ENCODE measurements around the gene PTCD1.

Gene PTCD1

DNA sequence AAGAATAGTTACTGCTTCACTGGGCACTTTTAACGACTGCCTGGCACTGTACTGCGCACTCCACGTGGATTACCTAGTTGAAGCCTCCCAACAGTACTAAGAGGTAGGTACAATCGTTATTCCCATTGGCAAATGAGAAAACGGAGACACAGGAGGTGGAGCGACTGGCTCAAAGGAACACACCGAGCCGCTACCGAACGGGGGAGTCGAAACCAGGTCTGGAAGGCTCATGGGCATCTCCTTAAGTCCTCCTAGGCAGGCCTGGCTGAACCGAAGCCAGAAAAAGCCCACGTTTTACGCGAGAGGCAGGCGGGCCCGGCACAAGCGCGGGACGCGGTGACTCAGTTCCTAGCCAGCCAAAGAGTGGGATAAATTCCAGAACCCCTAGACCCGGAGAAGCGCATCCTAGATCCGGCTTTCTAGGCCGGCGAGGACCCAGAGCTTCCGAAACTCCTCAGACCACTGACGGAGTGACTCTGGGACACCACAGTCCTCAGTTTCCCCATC, 30.7 kb downstream of the PTCD1 start:
- no peak for TF ChIP-seq ZNF274 (IDR thresholded peaks at IDR 0.05; ENCODE audit: low read depth, low read length)
- H3K4me3 ChIP-seq (ENCODE audit: low read length) = peak overlapping the region; percentile 93

DNA sequence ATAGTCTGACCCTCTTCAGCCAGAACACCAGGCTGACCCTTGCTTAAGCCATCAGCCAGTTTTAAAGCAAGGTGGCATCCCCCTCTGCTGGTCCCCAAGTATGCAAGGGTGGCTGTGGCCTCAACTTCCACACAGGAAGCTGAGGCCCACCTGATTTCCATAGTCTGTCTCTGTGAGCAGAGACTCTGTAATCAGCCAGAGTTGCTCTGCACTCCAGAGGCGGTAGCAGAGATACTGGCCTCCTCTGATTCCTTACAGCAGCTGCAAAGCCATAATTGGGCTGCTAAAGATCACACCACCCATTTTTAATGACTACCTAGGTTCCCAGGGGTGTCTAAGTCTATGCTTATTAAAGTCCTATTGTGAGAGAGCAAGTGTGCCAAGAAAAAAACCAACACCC, 32.0 kb downstream of the PTCD1 start:
- no peak for TF ChIP-seq ZNF274 (IDR thresholded peaks at IDR 0.05; ENCODE audit: low read depth, low read length)
- H3K4me3 ChIP-seq (ENCODE audit: low read length) = peak overlapping the region; percentile 34; the same call in 1 of the 2 replicates

DNA sequence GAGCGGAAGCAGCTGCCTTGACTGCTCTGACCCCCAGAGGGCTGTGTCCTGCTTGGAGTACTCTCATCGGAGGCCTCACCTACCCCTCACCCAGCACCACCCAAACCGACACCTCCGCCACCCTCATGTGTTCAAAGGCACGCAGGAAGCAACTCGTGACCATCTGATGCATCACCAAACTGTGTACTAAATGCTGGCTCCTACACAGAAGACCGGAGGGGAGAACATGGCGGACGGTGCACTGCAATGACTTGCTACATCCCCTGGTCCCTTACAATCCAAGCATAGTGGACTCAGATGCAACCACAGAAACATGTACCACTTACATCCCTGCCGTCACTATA, 33.6 kb downstream of the PTCD1 start:
- no peak for TF ChIP-seq ZNF274 (IDR thresholded peaks at IDR 0.05; ENCODE audit: low read depth, low read length)
- no peak overlapping the region for H3K4me3 ChIP-seq (ENCODE audit: low read length)

DNA sequence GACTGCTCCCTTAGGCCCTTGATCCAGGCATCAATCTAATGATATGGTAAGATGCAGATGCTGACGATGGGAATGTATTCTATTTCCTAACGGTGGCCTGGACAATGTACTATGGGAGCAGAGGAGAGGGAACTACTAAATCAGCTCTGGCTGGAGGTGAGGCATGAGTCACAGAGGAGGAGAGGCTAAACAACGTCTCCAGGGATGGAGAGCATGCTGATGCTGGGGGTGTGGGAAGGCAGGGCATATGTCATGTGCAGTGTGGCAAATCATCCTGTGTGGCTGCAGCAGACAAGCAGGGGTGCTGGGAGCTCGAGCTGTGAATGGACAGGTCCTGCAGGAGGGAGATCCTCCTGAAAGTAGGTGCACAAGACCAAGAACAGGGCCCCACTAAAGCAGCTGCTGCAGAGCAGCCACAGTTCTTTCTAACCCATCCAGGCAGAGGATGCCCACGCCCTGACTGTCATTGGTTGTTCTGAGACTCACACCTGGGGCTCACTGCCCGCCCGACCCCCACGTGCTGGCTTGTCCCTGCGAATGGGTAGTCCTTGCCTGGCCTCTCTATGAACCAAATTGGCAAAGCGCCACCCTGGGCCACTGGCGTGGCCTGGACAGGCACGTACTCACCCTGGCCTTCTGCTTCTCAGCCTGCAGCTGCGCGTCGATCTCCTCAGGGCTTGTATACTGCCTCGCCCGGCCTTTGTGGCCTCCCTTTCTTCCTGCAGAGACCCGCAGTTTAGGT, 34.2 kb downstream of the PTCD1 start:
- no peak for TF ChIP-seq ZNF274 (IDR thresholded peaks at IDR 0.05; ENCODE audit: low read depth, low read length)

DNA sequence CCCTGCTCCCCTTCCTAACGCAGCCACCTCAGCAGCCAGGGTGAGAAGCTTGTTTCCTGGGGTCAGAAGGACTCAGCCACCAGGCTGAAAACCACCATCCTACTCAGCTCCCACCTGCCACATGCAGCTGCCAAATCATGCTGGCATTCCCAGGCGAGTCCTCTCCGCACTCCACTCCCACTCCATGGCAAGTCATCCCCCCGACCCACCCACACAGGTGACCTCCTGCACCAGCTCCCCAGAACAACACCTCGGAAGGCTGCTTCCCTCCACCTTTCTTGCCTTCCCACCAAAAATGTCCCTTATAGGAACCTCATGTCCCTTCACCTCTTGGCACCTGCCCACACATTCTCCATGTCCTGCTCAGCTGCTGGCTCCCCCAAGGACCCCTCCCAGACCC, 34.8 kb downstream of the PTCD1 start:
- no peak overlapping the region for H3K4me3 ChIP-seq (ENCODE audit: low read length)
- no peak for TF ChIP-seq ZNF274 (IDR thresholded peaks at IDR 0.05; ENCODE audit: low read depth, low read length)

More for the DNA sequence above, 34.2 kb downstream of the PTCD1 start:
- H3K4me3 ChIP-seq (ENCODE audit: low read length) = no peak overlapping the region

DNA sequence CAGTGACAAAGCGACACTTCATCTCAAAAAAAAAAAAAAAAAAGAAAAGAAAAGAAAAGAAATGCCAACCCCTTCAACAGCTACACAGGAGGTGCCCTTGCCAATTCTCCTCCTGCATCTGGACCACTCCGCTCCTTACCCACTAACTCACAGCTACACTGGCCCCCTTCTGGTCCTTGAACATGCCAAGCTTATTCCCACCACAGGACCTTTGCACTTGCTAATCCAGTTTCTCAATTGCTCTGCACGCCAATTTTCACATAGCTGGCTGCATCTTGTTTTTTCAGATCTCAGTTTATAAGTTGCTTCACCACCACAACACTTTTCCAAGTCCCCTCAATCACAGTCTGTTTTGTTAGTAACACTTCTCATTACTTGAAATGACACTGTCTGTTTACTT, 35.7 kb downstream of the PTCD1 start:
- no peak overlapping the region for H3K4me3 ChIP-seq (ENCODE audit: low read length)
- TF ChIP-seq ZNF274 (IDR thresholded peaks at IDR 0.05; ENCODE audit: low read depth, low read length) = no peak

DNA sequence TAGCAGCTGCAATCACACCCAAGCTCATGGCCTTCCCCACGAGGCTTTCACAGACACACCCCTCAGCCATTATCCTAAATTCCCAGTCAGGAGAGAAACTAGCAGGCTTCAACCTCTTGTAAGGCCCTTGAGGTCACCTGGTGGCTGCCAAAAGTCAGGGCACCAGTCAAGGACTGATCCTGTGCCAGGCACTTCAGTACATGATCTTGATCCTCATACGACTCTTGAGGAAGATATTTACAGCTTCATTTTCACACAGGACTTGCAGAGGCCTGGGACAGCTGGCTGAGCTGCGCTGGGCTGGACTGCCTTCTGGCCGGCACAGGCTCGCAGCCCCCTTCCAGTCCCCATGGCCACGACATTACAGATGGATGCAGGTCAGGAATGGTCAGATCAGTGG, 39.0 kb downstream of the PTCD1 start:
- no peak overlapping the region for H3K4me3 ChIP-seq (ENCODE audit: low read length)
- TF ChIP-seq ZNF274 (IDR thresholded peaks at IDR 0.05; ENCODE audit: low read depth, low read length) = no peak

DNA sequence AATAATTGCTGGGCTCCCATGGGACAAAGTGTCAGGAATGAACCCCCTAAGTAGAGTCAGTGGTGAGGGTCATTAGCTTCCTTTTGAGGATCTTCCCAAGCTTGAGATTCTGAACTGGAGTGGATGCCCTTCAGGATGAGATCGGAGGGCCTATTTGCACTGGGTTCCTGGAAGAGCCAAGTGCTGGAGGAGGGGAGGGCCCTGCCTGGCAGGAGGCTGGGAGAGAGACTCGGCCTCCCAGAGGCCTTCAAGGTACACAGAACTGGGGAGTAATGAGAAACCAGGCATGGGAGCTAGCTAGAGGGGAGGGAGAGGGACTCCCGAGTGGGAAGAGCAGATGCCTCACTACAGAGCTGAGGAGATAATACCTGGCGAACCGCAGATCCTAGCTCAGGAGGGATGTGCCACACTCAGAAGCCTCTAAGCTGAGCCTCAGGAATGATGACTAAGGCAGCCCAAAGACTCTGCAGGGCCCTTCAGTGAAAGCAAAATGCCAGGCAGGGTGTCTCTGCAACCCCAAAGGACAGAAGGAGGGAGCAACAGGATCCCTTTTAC, 39.6 kb downstream of the PTCD1 start:
- no peak overlapping the region for H3K4me3 ChIP-seq (ENCODE audit: low read length)
- TF ChIP-seq ZNF274 (IDR thresholded peaks at IDR 0.05; ENCODE audit: low read depth, low read length) = no peak

DNA sequence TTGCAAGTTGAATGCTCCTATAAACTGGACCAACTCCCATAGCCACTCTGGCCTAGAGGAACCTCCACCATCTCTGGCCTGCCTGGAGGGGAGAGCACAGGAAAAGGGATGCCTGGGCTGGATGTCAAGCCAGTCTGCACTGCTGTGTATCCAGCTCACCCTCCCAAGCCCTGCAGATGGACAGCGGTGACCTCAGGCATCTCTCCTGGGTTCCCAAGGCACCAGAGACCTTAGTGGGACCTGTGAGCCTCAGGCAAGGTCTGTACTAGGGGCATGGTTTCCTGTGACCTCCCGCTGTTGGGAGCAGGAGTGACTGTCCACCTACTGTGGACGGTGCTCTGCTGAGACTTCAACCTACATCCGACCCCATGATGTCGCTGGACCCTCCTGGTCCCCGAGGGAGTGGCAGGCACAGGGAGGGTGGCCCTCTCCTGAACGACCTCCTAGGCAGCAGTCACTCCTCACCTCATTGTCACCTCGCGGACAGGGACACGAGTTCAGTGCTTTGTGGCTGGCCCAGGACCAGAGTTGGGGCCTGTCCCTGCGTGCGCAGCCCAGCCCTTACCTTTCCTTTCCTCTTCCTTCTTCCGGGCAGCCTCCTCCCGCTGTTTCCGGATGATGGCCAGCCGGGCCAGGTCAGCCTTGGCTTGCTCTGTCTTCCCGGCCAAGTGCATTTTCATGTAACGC, 41.2 kb downstream of the PTCD1 start:
- no peak for TF ChIP-seq ZNF274 (IDR thresholded peaks at IDR 0.05; ENCODE audit: low read depth, low read length)
- no peak overlapping the region for H3K4me3 ChIP-seq (ENCODE audit: low read length)

DNA sequence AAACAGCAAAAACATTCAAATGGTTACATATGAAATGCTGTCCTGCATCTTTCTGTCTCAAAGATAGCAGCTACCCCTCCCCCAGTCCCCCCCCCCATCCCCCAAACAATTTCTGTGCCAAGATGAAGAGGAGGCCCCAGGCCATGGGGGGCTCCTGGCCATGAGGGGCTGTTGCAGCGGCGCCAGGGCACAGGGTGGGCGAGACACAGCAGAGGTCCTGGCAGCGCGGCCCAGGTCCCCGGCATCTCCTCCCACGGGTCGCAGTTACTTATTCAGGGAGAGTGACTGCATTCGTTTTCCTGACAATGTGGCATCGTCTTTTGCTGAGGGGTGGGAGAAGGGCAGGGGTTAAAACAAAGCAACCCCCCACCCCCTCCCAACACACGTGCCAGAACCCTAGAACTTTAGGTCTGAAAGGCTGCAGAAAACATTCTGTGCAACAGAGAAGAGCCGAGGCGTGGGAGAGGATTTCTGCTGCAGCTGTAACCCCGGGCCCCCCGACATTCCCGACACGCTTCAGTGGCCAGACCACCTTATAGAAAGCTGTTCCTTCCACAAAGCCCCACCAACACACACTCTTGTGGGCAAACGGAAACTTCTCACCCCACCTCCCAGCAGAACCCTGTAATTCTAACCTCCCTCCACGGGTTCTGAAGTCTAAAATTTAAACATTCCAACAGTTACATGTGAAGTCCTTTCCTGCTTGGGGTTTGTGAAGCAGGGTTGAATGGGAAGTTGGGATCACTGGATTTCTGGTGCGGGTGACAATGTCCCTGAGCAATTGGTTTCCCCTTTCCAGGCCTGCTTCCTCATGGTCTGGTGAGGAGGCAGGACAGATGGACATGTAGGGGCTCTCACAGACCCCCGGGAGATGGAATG, 41.9 kb downstream of the PTCD1 start:
- H3K4me3 ChIP-seq (ENCODE audit: low read length) = no peak overlapping the region
- TF ChIP-seq ZNF274 (IDR thresholded peaks at IDR 0.05; ENCODE audit: low read depth, low read length) = no peak

DNA sequence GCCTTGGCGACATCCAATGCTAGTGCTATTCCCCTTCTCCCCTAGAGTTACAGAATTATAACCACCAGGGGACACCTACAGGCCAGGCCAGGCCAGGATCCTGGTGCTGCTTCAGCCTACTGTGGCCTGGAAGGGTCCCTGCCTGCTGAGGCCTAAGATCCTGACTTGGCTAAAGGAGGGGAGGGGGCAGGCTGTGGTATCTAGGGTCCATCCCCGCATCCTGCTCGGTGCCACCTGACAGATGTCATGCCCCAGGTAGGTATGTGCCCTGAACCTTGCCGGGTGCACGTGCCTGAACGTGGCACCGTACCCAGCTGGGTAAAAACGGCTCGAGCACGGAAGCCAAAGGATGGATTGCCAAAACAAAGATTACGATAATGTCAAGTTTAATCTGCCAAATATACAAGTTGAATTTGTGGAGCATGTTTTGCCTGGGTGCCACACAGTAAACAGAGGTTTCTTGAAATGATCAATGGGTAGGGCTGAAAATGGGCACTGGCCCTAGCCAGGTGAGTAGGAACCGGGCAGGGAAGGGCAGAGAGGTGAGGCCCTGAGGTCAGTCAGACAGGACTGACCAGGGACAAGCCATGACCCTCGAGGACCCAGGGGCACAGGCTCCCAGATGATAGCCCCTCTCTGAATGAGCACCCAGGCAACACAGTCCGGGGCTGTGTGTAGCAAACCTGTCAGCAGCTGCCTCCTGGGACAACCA, 42.8 kb downstream of the PTCD1 start:
- no peak overlapping the region for H3K4me3 ChIP-seq (ENCODE audit: low read length)
- no peak for TF ChIP-seq ZNF274 (IDR thresholded peaks at IDR 0.05; ENCODE audit: low read depth, low read length)

DNA sequence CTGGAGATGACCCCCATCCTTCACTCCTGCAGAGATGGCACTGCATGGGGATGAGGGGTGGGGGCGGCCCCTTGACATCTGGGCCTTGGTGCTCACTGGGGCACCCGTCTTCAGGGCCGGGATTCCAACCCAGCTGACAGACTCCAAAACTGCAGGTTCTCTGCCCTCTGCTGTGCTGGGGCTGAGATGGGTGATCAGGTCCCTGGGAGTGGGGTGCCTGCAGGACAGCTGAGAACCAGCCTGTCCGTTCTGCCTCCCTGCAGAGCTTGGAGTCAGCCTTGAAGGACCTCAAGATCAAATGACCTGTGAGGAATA, 44.5 kb downstream of the PTCD1 start:
- no peak for TF ChIP-seq ZNF274 (IDR thresholded peaks at IDR 0.05; ENCODE audit: low read depth, low read length)

DNA sequence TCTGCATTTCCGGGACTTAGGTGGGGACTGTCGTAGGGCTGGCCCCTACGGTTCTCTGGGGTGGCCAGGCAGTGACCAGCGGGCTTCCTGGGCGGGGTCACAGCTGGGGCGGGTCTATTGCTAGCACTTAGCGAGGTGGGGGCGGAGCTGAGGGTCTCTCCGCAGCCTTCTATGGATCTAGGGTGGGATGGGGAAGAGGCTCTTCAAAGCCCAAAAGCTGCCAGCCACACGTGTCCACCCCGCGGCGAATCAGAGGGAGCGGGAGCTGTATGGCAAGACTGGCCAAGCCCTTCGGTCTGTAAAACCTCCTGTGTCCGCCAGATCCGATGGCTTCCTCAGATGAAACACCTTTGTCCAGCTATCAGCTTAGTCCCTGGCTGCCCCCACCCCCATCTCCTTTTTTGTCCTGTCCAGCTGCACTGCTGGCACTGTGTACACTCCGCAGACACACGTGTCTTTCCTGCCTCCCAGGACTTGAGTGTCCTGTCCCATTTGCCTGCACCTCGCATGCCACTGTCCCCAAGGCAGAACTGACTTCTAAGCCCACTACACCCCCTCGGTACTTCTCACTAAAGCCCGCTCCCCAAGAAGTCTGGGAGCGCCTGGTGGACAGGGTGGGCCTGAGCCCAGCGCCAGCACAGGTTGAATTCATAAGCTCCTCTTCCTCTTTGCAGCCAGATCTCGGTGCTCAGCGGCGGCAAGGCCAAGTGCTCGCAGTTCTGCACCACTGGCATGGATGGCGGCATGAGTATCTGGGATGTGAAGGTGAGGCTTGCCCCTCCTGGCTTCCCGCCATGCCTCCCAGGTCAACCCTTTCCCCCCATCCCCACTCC, 45.0 kb downstream of the PTCD1 start:
- TF ChIP-seq ZNF274 (IDR thresholded peaks at IDR 0.05; ENCODE audit: low read depth, low read length) = no peak
- no peak overlapping the region for H3K4me3 ChIP-seq (ENCODE audit: low read length)

More for the DNA sequence above, 44.5 kb downstream of the PTCD1 start:
- H3K4me3 ChIP-seq (ENCODE audit: low read length) = no peak overlapping the region

Data from GM08714 (cell line).